ENCODE measurements around the gene CAV2. TPM values are rescaled to one million over a fixed set of nuclear protein-coding genes. Genes with fewer than 3 reads are reported as not detected.

CAV2 gene
- total RNA-seq, 2 experiments from 2014 or later = not detected

GRCh38 chr7:116539879-116540278, 40.3 kb downstream of the CAV2 start:
- intact Hi-C loops (cut with DNase I, micrococcal nuclease) = no loop called here
- Mint-ChIP-seq H3K4me1 (no peaks in the 10 kb centered on the region), H3K27me3 (peaks cover 16% of the 10 kb centered on the region), H3K4me3 (no peak overlapping the region), H3K36me3 (ENCODE audit: low read depth) (no peaks in the 10 kb centered on the region), H3K27ac (no peak overlapping the region), H3K9me3 (ENCODE audit: low read depth) (peaks cover 2% of the 10 kb centered on the region)
- POLR2A ChIA-PET = no interaction called here
- DNase-seq = no peak
- ATAC-seq = no peak
- CTCF ChIA-PET = no interaction called here

GRCh38 chr7:116540743-116541142, 41.2 kb downstream of the CAV2 start:
- ATAC-seq (no peak), DNase-seq (no peak)
- Mint-ChIP-seq H3K27ac (no peak overlapping the region), H3K36me3 (ENCODE audit: low read depth) (no peaks in the 10 kb centered on the region), H3K27me3 (peaks cover 16% of the 10 kb centered on the region), H3K9me3 (ENCODE audit: low read depth) (peaks cover 2% of the 10 kb centered on the region), H3K4me1 (no peaks in the 10 kb centered on the region), H3K4me3 (no peak overlapping the region)
- ChIA-PET POLR2A (no interaction called here), CTCF (no interaction called here)
- intact Hi-C loops (cut with DNase I, micrococcal nuclease) = no loop called here

GRCh38 chr7:116541951-116542350, 42.4 kb downstream of the CAV2 start:
- peaks cover 2% of the 10 kb centered on the region for H3K9me3 Mint-ChIP-seq (ENCODE audit: low read depth)
- ATAC-seq (no peak), DNase-seq (no peak)
- no peaks in the 10 kb centered on the region for H3K4me1 Mint-ChIP-seq
- H3K36me3 Mint-ChIP-seq (ENCODE audit: low read depth) = no peaks in the 10 kb centered on the region
- no peak overlapping the region for H3K27ac Mint-ChIP-seq
- POLR2A ChIA-PET = no interaction called here
- CTCF ChIA-PET = no interaction called here
- H3K27me3 Mint-ChIP-seq = peaks cover 16% of the 10 kb centered on the region
- intact Hi-C loops (cut with DNase I, micrococcal nuclease) = no loop called here
- H3K4me3 Mint-ChIP-seq = no peak overlapping the region

- H3K4me3 Mint-ChIP-seq = no peak overlapping the region
- peaks cover 16% of the 10 kb centered on the region for H3K27me3 Mint-ChIP-seq
- intact Hi-C loops (cut with DNase I, micrococcal nuclease) = no loop called here
- peaks cover 2% of the 10 kb centered on the region for H3K9me3 Mint-ChIP-seq (ENCODE audit: low read depth)
- H3K27ac Mint-ChIP-seq = no peak overlapping the region
- POLR2A ChIA-PET = no interaction called here
- CTCF ChIA-PET = interaction anchor here (0.8 kb wide), 1 partner anchor 134 kb away, joined by 3 read pairs; no protein-coding TSS in a partner anchor
- ATAC-seq (no peak), DNase-seq (no peak)
- H3K4me1 Mint-ChIP-seq = no peaks in the 10 kb centered on the region
- H3K36me3 Mint-ChIP-seq (ENCODE audit: low read depth) = no peaks in the 10 kb centered on the region
These were observed 43.1 kb downstream of the CAV2 start for GRCh38 chr7:116542618-116543017.

GRCh38 chr7:116543664-116544063, 44.1 kb downstream of the CAV2 start:
- no peak overlapping the region for H3K27ac Mint-ChIP-seq
- intact Hi-C loops (cut with DNase I, micrococcal nuclease) = no loop called here
- H3K36me3 Mint-ChIP-seq (ENCODE audit: low read depth) = no peaks in the 10 kb centered on the region
- CTCF ChIA-PET = interaction anchor here (0.9 to 1.2 kb wide), 3 partner anchors 15 to 284 kb away, joined by 3 to 4 read pairs (median 3); no protein-coding TSS in a partner anchor
- DNase-seq (no peak), ATAC-seq (no peak)
- POLR2A ChIA-PET = no interaction called here
- no peak overlapping the region for H3K4me3 Mint-ChIP-seq
- peaks cover 19% of the 10 kb centered on the region for H3K27me3 Mint-ChIP-seq
- peaks cover 2% of the 10 kb centered on the region for H3K9me3 Mint-ChIP-seq (ENCODE audit: low read depth)
- no peaks in the 10 kb centered on the region for H3K4me1 Mint-ChIP-seq

- peaks cover 13% of the 10 kb centered on the region for H3K27me3 Mint-ChIP-seq
- POLR2A ChIA-PET = interaction anchor here (0.6 kb wide), 1 partner anchor 1783 kb away, joined by 3 read pairs; no protein-coding TSS in a partner anchor
- H3K36me3 Mint-ChIP-seq (ENCODE audit: low read depth) = no peaks in the 10 kb centered on the region
- H3K4me3 Mint-ChIP-seq = no peak overlapping the region
- ATAC-seq (no peak), DNase-seq (no peak)
- no peak overlapping the region for H3K27ac Mint-ChIP-seq
- intact Hi-C loops (cut with DNase I, micrococcal nuclease) = no loop called here
- H3K4me1 Mint-ChIP-seq = no peaks in the 10 kb centered on the region
- H3K9me3 Mint-ChIP-seq (ENCODE audit: low read depth) = no peaks in the 10 kb centered on the region
- CTCF ChIA-PET = interaction anchor here (0.9 to 1.1 kb wide), 2 partner anchors 18 to 285 kb away, joined by 3 to 4 read pairs; no protein-coding TSS in a partner anchor
These were observed 44.9 kb downstream of the CAV2 start for GRCh38 chr7:116544487-116544886.

- ChIA-PET POLR2A (no interaction called here), CTCF (interaction anchor here (1.2 kb wide), 1 partner anchor 19 kb away, joined by 4 read pairs; no protein-coding TSS in a partner anchor)
- DNase-seq (no peak), ATAC-seq (no peak)
- intact Hi-C loops (cut with DNase I, micrococcal nuclease) = no loop called here
- Mint-ChIP-seq H3K27me3 (peaks cover 13% of the 10 kb centered on the region), H3K4me1 (no peaks in the 10 kb centered on the region), H3K9me3 (ENCODE audit: low read depth) (no peaks in the 10 kb centered on the region), H3K36me3 (ENCODE audit: low read depth) (no peaks in the 10 kb centered on the region), H3K27ac (no peak overlapping the region), H3K4me3 (no peak overlapping the region)
These were observed 46.0 kb downstream of the CAV2 start for GRCh38 chr7:116545411-116545993.

GRCh38 chr7:116546054-116546453, 46.5 kb downstream of the CAV2 start:
- H3K27ac Mint-ChIP-seq = no peak overlapping the region
- POLR2A ChIA-PET = no interaction called here
- CTCF ChIA-PET = interaction anchor here (0.7 to 1.2 kb wide), 2 partner anchors 20 to 141 kb away, joined by 4 read pairs; no protein-coding TSS in a partner anchor

GRCh38 chr7:116546916-116547315, 47.4 kb downstream of the CAV2 start:
- no peaks in the 10 kb centered on the region for H3K9me3 Mint-ChIP-seq (ENCODE audit: low read depth)
- peaks cover 7% of the 10 kb centered on the region for H3K27me3 Mint-ChIP-seq
- ATAC-seq (no peak), DNase-seq (no peak)
- H3K4me3 Mint-ChIP-seq = no peak overlapping the region
- intact Hi-C loops (cut with DNase I, micrococcal nuclease) = no loop called here
- H3K27ac Mint-ChIP-seq = no peak overlapping the region
- H3K36me3 Mint-ChIP-seq (ENCODE audit: low read depth) = no peaks in the 10 kb centered on the region
- ChIA-PET CTCF (interaction anchor here (0.7 kb wide), 1 partner anchor 140 kb away, joined by 4 read pairs; no protein-coding TSS in a partner anchor), POLR2A (no interaction called here)
- no peaks in the 10 kb centered on the region for H3K4me1 Mint-ChIP-seq

More at GRCh38 chr7:116546054-116546453, 46.5 kb downstream of the CAV2 start:
- Mint-ChIP-seq H3K27me3 (peaks cover 12% of the 10 kb centered on the region), H3K4me3 (no peak overlapping the region), H3K9me3 (ENCODE audit: low read depth) (no peaks in the 10 kb centered on the region), H3K36me3 (ENCODE audit: low read depth) (no peaks in the 10 kb centered on the region), H3K4me1 (no peaks in the 10 kb centered on the region)
- ATAC-seq = no peak
- no peak for DNase-seq
- intact Hi-C loops (cut with DNase I, micrococcal nuclease) = no loop called here

- DNase-seq = no peak
These were observed 47.8 kb downstream of the CAV2 start for GRCh38 chr7:116547347-116547746.

GRCh38 chr7:116548506-116548905, 49.0 kb downstream of the CAV2 start:
- H3K9me3 Mint-ChIP-seq (ENCODE audit: low read depth) = no peaks in the 10 kb centered on the region
- CTCF ChIA-PET = interaction anchor here (0.6 kb wide), 1 partner anchor 23 kb away, joined by 3 read pairs; no protein-coding TSS in a partner anchor
- no peaks in the 10 kb centered on the region for H3K36me3 Mint-ChIP-seq (ENCODE audit: low read depth)
- H3K27ac Mint-ChIP-seq = no peak overlapping the region
- POLR2A ChIA-PET = no interaction called here
- DNase-seq = no peak
- H3K4me3 Mint-ChIP-seq = no peak overlapping the region
- H3K4me1 Mint-ChIP-seq = no peaks in the 10 kb centered on the region
- intact Hi-C loops (cut with DNase I, micrococcal nuclease) = no loop called here
- H3K27me3 Mint-ChIP-seq = peaks cover 11% of the 10 kb centered on the region
- ATAC-seq = no peak

More at GRCh38 chr7:116547347-116547746, 47.8 kb downstream of the CAV2 start:
- no peaks in the 10 kb centered on the region for H3K9me3 Mint-ChIP-seq (ENCODE audit: low read depth)
- peaks cover 7% of the 10 kb centered on the region for H3K27me3 Mint-ChIP-seq
- intact Hi-C loops (cut with DNase I, micrococcal nuclease) = no loop called here
- no peaks in the 10 kb centered on the region for H3K36me3 Mint-ChIP-seq (ENCODE audit: low read depth)
- no peaks in the 10 kb centered on the region for H3K4me1 Mint-ChIP-seq
- CTCF ChIA-PET = no interaction called here
- H3K4me3 Mint-ChIP-seq = no peak overlapping the region
- no peak for ATAC-seq
- no peak overlapping the region for H3K27ac Mint-ChIP-seq
- POLR2A ChIA-PET = no interaction called here

GRCh38 chr7:116549370-116549769, 49.8 kb downstream of the CAV2 start:
- Mint-ChIP-seq H3K4me1 (no peaks in the 10 kb centered on the region), H3K27ac (no peak overlapping the region), H3K27me3 (peaks cover 9% of the 10 kb centered on the region), H3K9me3 (ENCODE audit: low read depth) (no peaks in the 10 kb centered on the region), H3K4me3 (no peak overlapping the region), H3K36me3 (ENCODE audit: low read depth) (no peaks in the 10 kb centered on the region)
- DNase-seq (no peak), ATAC-seq (no peak)
- POLR2A ChIA-PET = no interaction called here
- CTCF ChIA-PET = no interaction called here
- intact Hi-C loops (cut with DNase I, micrococcal nuclease) = no loop called here

Measured in activated CD4-positive, alpha-beta T cell treated with anti-CD3 and anti-CD28 coated beads for 36 hours (primary cell).